HEK293 (cell line): Measurements from ENCODE around the gene SLC20A1.

Source experiments
- CTCF ChIA-PET: fragments of 350-600 bp; formaldehyde crosslinking; extraction: SDS; loops from one replicate; lab custom pipeline; 2021; ENCODE audit warnings: antibody characterized with exemption; lab: Yijun Ruan, JAX
- POLR2A ChIA-PET: fragments of 300-600 bp; formaldehyde crosslinking; extraction: SDS; loops from one replicate; lab custom pipeline; 2020; ENCODE audit warnings: antibody characterized with exemption, inconsistent platforms; lab: Yijun Ruan, JAX
- H3K27ac ChIP-seq: fragments of 200-500 bp; sonication (Bioruptor generic); 2 replicates; pipeline ENCODE4 v1.5.1; 2014; ENCODE audit warnings: low read depth, low read length, control low read depth, inconsistent platforms; ENCODE audit errors: extremely low read depth
- H3K36me3 ChIP-seq, 2 experiments: fragments of 200-500 bp in 1 of 2; sonication (Bioruptor generic) in 1 of 2; 1 replicate in 1 of 2; 2 replicates in 1 of 2; pipeline ENCODE4 v1.5.1; 2014 to 2017; ENCODE audit warnings: inconsistent platforms in 2 of 2, low read length in 2 of 2; ENCODE audit not compliant: control insufficient read depth in 2 of 2, insufficient read depth in 1 of 2
- H3K4me1 ChIP-seq: fragments of 200-500 bp; sonication (Bioruptor generic); 2 replicates; pipeline ENCODE4 v1.5.1; 2014; ENCODE audit warnings: mild to moderate bottlenecking, low read length, inconsistent platforms; ENCODE audit not compliant: control insufficient read depth, insufficient read depth
- H3K4me3 ChIP-seq: 2 replicates; pipeline ENCODE4 v1.5.1; 2011; ENCODE audit warnings: low read depth, mild to moderate bottlenecking, control low read depth, low read length, moderate library complexity
- H3K9me3 ChIP-seq: fragments of 200-500 bp; sonication (Bioruptor generic); 2 replicates; pipeline ENCODE4 v1.5.1; 2014; ENCODE audit warnings: low read depth, low read length, inconsistent platforms; ENCODE audit not compliant: control insufficient read depth, insufficient read depth
- BCL11B ChIP-seq: fragments of 450-650 bp; formaldehyde crosslinking; IDR thresholded peaks from 2 replicates; pipeline ENCODE4 v1.5.1; 2016; ENCODE audit warnings: low read depth, missing biosample characterization, missing genetic modification characterization
- HOXD13 ChIP-seq: sonication (generic); formaldehyde crosslinking; IDR thresholded peaks from 2 replicates; pipeline ENCODE4 v1.8.0; 2022; ENCODE audit warnings: missing genetic modification reagents, borderline replicate concordance
- IKZF3 ChIP-seq: fragments of 450-650 bp; IDR thresholded peaks from 2 replicates; pipeline ENCODE4 v1.5.0; 2018; ENCODE audit warnings: missing biosample characterization, mild to moderate bottlenecking, missing genetic modification characterization, moderate library complexity
- KLF10 ChIP-seq: fragments of 450-650 bp; IDR thresholded peaks from 2 replicates; pipeline ENCODE4 v1.5.1; 2018; ENCODE audit warnings: missing biosample characterization, mild to moderate bottlenecking, missing genetic modification characterization
- RBAK ChIP-seq: fragments of 450-650 bp; formaldehyde crosslinking; IDR thresholded peaks from 2 replicates; pipeline ENCODE4 v1.5.1; 2016; ENCODE audit warnings: missing biosample characterization, missing genetic modification characterization
- TRIM28 ChIP-seq: IDR thresholded peaks from 2 replicates; pipeline ENCODE4 v1.6.1; 2011; ENCODE audit warnings: low read length, control low read depth, borderline replicate concordance
- ZEB2 ChIP-seq: fragments of 450-650 bp; formaldehyde crosslinking; IDR thresholded peaks from 2 replicates; pipeline ENCODE4 v1.5.1; 2016; ENCODE audit warnings: missing biosample characterization, missing genetic modification characterization
- ZNF114 ChIP-seq: fragments of 450-650 bp; formaldehyde crosslinking; IDR thresholded peaks from 2 replicates; pipeline ENCODE4 v1.5.0; 2017; ENCODE audit warnings: missing biosample characterization, missing genetic modification characterization
- ZNF16 ChIP-seq: fragments of 450-650 bp; formaldehyde crosslinking; IDR thresholded peaks from 2 replicates; pipeline ENCODE4 v1.5.1; 2016; ENCODE audit warnings: low read depth, missing biosample characterization, missing genetic modification characterization
- ZNF19 ChIP-seq: fragments of 450-650 bp; formaldehyde crosslinking; IDR thresholded peaks from 2 replicates; pipeline ENCODE4; 2016; ENCODE audit warnings: missing biosample characterization, missing genetic modification characterization, low read depth
- ZNF292 ChIP-seq: fragments of 450-650 bp; formaldehyde crosslinking; IDR thresholded peaks from 2 replicates; pipeline ENCODE4 v1.5.1; 2016; ENCODE audit warnings: low read depth, missing biosample characterization, missing genetic modification characterization, borderline replicate concordance
- ZNF324 ChIP-seq: fragments of 450-650 bp; formaldehyde crosslinking; IDR thresholded peaks from 2 replicates; pipeline ENCODE4 v1.5.1; 2016; ENCODE audit warnings: missing biosample characterization, missing genetic modification characterization
- ZNF394 ChIP-seq: fragments of 450-650 bp; formaldehyde crosslinking; IDR thresholded peaks from 2 replicates; pipeline ENCODE4 v1.5.1; 2016; ENCODE audit warnings: missing biosample characterization, missing genetic modification characterization, mild to moderate bottlenecking, moderate library complexity, borderline replicate concordance
- ZNF416 ChIP-seq: fragments of 450-650 bp; formaldehyde crosslinking; IDR thresholded peaks from 2 replicates; pipeline ENCODE4 v1.5.1; 2016; ENCODE audit warnings: missing biosample characterization, missing genetic modification characterization
- ZNF423 ChIP-seq: fragments of 450-650 bp; formaldehyde crosslinking; IDR thresholded peaks from 2 replicates; pipeline ENCODE4 v1.5.1; 2016; ENCODE audit warnings: missing biosample characterization, missing genetic modification characterization
- ZNF426 ChIP-seq: fragments of 450-650 bp; formaldehyde crosslinking; IDR thresholded peaks from 2 replicates; pipeline ENCODE4 v1.5.1; 2017; ENCODE audit warnings: missing biosample characterization, missing genetic modification characterization, mild to moderate bottlenecking, inconsistent platforms, moderate library complexity
- ZNF473 ChIP-seq: fragments of 450-650 bp; formaldehyde crosslinking; IDR thresholded peaks from 2 replicates; pipeline ENCODE4 v1.5.1; 2017; ENCODE audit warnings: missing biosample characterization, missing genetic modification characterization
- ZNF48 ChIP-seq: fragments of 450-650 bp; formaldehyde crosslinking; IDR thresholded peaks from 2 replicates; pipeline ENCODE4 v1.5.1; 2016; ENCODE audit warnings: missing biosample characterization, missing genetic modification characterization
- ZNF560 ChIP-seq: fragments of 450-650 bp; formaldehyde crosslinking; IDR thresholded peaks from 2 replicates; pipeline ENCODE4 v1.5.1; 2017; ENCODE audit warnings: missing biosample characterization, missing genetic modification characterization, borderline replicate concordance
- ZNF561 ChIP-seq: fragments of 450-650 bp; IDR thresholded peaks from 2 replicates; pipeline ENCODE4 v1.5.1; 2018; ENCODE audit warnings: missing biosample characterization, missing genetic modification characterization, borderline replicate concordance
- ZNF585B ChIP-seq: fragments of 450-650 bp; formaldehyde crosslinking; IDR thresholded peaks from 2 replicates; pipeline ENCODE4 v1.5.1; 2016; ENCODE audit warnings: missing biosample characterization, missing genetic modification characterization
- ZNF677 ChIP-seq: fragments of 450-650 bp; IDR thresholded peaks from 2 replicates; pipeline ENCODE4 v1.5.0; 2018; ENCODE audit warnings: missing biosample characterization, mild to moderate bottlenecking, missing genetic modification characterization, moderate library complexity
- TF ChIP-seq, protein P1 (sequence below): fragments of 450-650 bp; formaldehyde crosslinking; conservative IDR thresholded peaks from 2 replicates; pipeline ENCODE4 v1.5.1; 2016; ENCODE audit warnings: low read depth, missing biosample characterization, missing genetic modification characterization
- TF ChIP-seq, protein P2 (sequence below): fragments of 450-650 bp; formaldehyde crosslinking; IDR thresholded peaks from 2 replicates; pipeline ENCODE4 v1.5.1; 2016; ENCODE audit warnings: missing biosample characterization, missing genetic modification characterization, borderline replicate concordance

The SLC20A1 gene

DNA sequence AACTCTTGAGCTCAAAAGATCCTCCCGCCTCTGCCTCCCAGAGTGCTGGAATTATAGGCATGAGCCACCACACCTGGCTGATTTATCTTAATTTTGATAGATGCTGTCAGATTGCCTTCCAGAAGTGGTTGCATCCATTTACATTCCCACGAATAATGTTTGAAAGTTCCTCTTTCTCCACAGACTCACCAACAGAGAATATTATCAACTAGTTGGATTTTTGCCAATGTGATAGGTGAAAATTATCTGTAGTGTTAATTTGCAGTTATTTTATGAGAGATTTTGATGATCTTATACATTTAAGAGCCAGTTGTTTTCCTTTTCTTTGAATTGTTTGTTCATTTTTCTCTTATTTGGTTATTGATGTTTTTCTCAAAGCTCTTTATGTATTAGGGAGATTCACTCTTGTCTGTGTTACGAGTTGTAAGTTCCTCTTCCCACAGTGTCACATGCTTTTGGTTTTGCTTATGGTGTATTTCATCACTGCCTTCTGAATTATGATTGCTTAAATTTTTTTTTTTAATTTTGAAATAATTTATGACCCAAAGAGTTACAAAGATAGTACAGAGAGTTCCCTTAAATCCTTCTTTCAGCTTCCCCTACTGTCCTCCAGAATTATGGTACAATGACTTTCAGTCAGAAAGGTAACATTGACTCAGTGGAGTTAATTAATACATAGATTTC, 54.4 kb downstream of the SLC20A1 start (continued):
- no peak for TF ChIP-seq ZNF560 (tag by site-specific recombination)
- no peak for TF ChIP-seq ZNF423 (tag by site-specific recombination)
- no peak for TF ChIP-seq ZNF585B (tag by site-specific recombination)
- no peak for TF ChIP-seq ZNF677
- no peak for TF ChIP-seq RBAK (tag by site-specific recombination)
- no peak for TF ChIP-seq ZNF394 (tag by site-specific recombination)
- TF ChIP-seq ZNF292, result no peak
- TF ChIP-seq ZNF416, result no peak

DNA sequence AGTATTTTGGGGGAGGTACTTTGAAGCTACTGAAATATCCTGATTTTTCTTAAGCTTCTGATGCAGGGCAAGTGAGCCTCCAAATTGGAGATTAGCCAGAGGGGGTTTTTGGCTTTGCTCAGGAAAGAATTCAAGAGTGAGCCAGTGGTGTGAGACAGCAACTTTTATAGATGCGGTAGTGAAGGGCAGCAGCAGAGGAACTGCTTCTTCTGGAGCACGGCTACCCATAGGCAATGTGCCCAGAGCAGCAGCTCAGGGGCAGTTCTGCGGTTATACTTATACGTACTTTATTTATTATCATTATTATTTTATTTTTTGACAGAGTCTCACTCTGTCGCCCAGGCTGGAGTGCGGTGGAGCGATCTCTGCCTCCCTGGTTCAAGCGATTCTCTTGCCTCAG, 55.3 kb downstream of the SLC20A1 start:
- no peaks in the 10 kb centered on the region for H3K4me1 ChIP-seq
- ChIA-PET CTCF (interaction anchor here (0.6 to 3.6 kb wide), 5 partner anchors 11 to 684 kb away, joined by 3 to 23 read pairs (median 4); no protein-coding TSS in a partner anchor), POLR2A (no interaction called here)
- no peak overlapping the region for H3K4me3 ChIP-seq
- TF ChIP-seq KLF10 (tag by site-specific recombination), result no peak
- no peak for TF ChIP-seq ZNF114 (tag by site-specific recombination)
- no peak for TF ChIP-seq ZNF561 (tag by site-specific recombination)
- TF ChIP-seq, protein P1, sequence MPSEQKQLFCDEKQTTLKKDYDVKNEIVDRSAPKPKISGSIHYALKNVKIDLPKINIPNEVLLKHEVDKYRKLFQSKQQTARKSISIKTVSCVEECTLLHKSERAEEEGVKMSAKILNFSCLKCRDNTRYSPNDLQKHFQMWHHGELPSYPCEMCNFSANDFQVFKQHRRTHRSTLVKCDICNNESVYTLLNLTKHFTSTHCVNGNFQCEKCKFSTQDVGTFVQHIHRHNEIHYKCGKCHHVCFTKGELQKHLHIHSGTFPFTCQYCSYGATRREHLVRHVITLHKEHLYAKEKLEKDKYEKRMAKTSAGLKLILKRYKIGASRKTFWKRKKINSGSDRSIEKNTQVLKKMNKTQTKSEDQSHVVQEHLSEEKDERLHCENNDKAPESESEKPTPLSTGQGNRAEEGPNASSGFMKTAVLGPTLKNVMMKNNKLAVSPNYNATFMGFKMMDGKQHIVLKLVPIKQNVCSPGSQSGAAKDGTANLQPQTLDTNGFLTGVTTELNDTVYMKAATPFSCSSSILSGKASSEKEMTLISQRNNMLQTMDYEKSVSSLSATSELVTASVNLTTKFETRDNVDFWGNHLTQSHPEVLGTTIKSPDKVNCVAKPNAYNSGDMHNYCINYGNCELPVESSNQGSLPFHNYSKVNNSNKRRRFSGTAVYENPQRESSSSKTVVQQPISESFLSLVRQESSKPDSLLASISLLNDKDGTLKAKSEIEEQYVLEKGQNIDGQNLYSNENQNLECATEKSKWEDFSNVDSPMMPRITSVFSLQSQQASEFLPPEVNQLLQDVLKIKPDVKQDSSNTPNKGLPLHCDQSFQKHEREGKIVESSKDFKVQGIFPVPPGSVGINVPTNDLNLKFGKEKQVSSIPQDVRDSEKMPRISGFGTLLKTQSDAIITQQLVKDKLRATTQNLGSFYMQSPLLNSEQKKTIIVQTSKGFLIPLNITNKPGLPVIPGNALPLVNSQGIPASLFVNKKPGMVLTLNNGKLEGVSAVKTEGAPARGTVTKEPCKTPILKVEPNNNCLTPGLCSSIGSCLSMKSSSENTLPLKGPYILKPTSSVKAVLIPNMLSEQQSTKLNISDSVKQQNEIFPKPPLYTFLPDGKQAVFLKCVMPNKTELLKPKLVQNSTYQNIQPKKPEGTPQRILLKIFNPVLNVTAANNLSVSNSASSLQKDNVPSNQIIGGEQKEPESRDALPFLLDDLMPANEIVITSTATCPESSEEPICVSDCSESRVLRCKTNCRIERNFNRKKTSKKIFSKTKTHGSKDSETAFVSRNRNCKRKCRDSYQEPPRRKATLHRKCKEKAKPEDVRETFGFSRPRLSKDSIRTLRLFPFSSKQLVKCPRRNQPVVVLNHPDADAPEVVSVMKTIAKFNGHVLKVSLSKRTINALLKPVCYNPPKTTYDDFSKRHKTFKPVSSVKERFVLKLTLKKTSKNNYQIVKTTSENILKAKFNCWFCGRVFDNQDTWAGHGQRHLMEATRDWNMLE (tag by site-specific recombination), result no peak
- TF ChIP-seq ZNF324 (tag by site-specific recombination), result no peak
- no peak for TF ChIP-seq IKZF3 (tag by site-specific recombination)
- TF ChIP-seq ZNF19 (tag by site-specific recombination), result no peak
- no peak for TF ChIP-seq HOXD13 (CRISPR knock-in tag)
- no peak for TF ChIP-seq ZEB2 (tag by site-specific recombination)
- no peaks in the 10 kb centered on the region for H3K9me3 ChIP-seq
- no peaks in the 10 kb centered on the region for H3K36me3 ChIP-seq
- H3K27ac ChIP-seq, result no peak overlapping the region

DNA sequence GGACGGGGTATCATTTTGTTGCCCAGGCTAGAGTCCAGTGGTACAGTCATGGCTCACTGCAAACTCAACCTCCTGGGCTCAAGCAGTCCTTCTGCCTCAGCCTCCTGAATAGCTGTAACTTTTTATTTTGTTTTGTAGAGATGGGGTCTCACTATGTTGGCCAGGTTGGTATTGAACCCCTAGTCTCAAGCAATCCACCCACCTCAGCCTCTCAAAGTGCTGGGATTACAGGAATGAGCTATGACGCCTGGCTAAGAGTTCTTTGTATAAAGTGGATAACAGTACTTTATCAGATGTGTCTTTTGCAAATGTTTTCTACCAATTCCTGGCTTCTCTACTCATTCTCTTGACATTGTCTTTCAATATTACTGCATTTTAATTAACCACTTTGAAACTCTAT, 57.9 kb downstream of the SLC20A1 start:
- Histone ChIP-seq H3K27ac (no peak overlapping the region), H3K4me3 (no peak overlapping the region), H3K36me3 (no peaks in the 10 kb centered on the region), H3K4me1 (no peaks in the 10 kb centered on the region), H3K9me3 (no peaks in the 10 kb centered on the region)
- ChIA-PET POLR2A (no interaction called here), CTCF (interaction anchor here (1.6 to 8.0 kb wide), 2 partner anchors 11 to 23 kb away, joined by 4 to 58 read pairs; no protein-coding TSS in a partner anchor)
- TF ChIP-seq ZNF426 (tag by site-specific recombination), result no peak
- no peak for TF ChIP-seq BCL11B
- TF ChIP-seq ZNF48 (tag by site-specific recombination), result no peak
- TF ChIP-seq ZNF16 (tag by site-specific recombination), result no peak
- TF ChIP-seq ZNF473 (tag by site-specific recombination), result no peak
- no peak for TF ChIP-seq TRIM28
- TF ChIP-seq, protein P2, sequence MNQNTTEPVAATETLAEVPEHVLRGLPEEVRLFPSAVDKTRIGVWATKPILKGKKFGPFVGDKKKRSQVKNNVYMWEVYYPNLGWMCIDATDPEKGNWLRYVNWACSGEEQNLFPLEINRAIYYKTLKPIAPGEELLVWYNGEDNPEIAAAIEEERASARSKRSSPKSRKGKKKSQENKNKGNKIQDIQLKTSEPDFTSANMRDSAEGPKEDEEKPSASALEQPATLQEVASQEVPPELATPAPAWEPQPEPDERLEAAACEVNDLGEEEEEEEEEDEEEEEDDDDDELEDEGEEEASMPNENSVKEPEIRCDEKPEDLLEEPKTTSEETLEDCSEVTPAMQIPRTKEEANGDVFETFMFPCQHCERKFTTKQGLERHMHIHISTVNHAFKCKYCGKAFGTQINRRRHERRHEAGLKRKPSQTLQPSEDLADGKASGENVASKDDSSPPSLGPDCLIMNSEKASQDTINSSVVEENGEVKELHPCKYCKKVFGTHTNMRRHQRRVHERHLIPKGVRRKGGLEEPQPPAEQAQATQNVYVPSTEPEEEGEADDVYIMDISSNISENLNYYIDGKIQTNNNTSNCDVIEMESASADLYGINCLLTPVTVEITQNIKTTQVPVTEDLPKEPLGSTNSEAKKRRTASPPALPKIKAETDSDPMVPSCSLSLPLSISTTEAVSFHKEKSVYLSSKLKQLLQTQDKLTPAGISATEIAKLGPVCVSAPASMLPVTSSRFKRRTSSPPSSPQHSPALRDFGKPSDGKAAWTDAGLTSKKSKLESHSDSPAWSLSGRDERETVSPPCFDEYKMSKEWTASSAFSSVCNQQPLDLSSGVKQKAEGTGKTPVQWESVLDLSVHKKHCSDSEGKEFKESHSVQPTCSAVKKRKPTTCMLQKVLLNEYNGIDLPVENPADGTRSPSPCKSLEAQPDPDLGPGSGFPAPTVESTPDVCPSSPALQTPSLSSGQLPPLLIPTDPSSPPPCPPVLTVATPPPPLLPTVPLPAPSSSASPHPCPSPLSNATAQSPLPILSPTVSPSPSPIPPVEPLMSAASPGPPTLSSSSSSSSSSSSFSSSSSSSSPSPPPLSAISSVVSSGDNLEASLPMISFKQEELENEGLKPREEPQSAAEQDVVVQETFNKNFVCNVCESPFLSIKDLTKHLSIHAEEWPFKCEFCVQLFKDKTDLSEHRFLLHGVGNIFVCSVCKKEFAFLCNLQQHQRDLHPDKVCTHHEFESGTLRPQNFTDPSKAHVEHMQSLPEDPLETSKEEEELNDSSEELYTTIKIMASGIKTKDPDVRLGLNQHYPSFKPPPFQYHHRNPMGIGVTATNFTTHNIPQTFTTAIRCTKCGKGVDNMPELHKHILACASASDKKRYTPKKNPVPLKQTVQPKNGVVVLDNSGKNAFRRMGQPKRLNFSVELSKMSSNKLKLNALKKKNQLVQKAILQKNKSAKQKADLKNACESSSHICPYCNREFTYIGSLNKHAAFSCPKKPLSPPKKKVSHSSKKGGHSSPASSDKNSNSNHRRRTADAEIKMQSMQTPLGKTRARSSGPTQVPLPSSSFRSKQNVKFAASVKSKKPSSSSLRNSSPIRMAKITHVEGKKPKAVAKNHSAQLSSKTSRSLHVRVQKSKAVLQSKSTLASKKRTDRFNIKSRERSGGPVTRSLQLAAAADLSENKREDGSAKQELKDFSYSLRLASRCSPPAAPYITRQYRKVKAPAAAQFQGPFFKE, result no peak
